OCI-LY1 (cell line): ENCODE data around the gene CATSPERZ.
A peak's percentile ranks its signal among the peaks of the same experiment; 100 is the strongest.
"Not testable (repeated sequence)": the region's sequence is repeated elsewhere in the genome, so short reads cannot be mapped to it uniquely, and the experiment has no call there.

Source experiments
- H2AFZ ChIP-seq: fragments of 200-600 bp; sonication (generic), shearing (Covaris generic); 2 replicates; pipeline ENCODE4 v1.6.0; 2014; ENCODE audit warnings: antibody characterized with exemption, mild to moderate bottlenecking, low read length
- H3F3A ChIP-seq: fragments of 200-600 bp; sonication (generic), shearing (Covaris generic); 2 replicates; pipeline ENCODE4 v1.6.0; 2014; ENCODE audit warnings: mild to moderate bottlenecking, antibody characterized with exemption, low read length, moderate library complexity; ENCODE audit not compliant: insufficient read depth
- H3K27ac ChIP-seq: fragments of 200-600 bp; sonication (generic); 2 replicates; pipeline ENCODE4 v1.5.1; 2014; ENCODE audit warnings: low read length, mixed run types, mild to moderate bottlenecking, low read depth; ENCODE audit not compliant: poor library complexity, severe bottlenecking
- H3K27me3 ChIP-seq: fragments of 200-600 bp; sonication (generic); 2 replicates; pipeline ENCODE4 v1.6.0; 2014; ENCODE audit warnings: antibody characterized with exemption, mild to moderate bottlenecking, low read length, moderate library complexity; ENCODE audit not compliant: insufficient read depth
- H3K36me3 ChIP-seq: fragments of 200-600 bp; sonication (generic); 2 replicates; pipeline ENCODE4 v1.6.1; 2014; ENCODE audit warnings: mild to moderate bottlenecking, antibody characterized with exemption, low read length, moderate library complexity, mixed read lengths; ENCODE audit not compliant: insufficient read depth
- H3K4me1 ChIP-seq: fragments of 200-600 bp; sonication (generic); 2 replicates; pipeline ENCODE4 v1.5.1; 2014; ENCODE audit warnings: mild to moderate bottlenecking, low read length, moderate library complexity; ENCODE audit not compliant: insufficient read depth, severe bottlenecking
- H3K4me2 ChIP-seq: fragments of 200-600 bp; sonication (generic), shearing (Covaris generic); 2 replicates; pipeline ENCODE4 v1.6.1; 2014; ENCODE audit warnings: low read length
- H3K4me3 ChIP-seq: fragments of 200-600 bp; sonication (generic); 2 replicates; pipeline ENCODE4 v1.5.1; 2014; ENCODE audit warnings: low read length, low read depth, mild to moderate bottlenecking, mixed read lengths; ENCODE audit not compliant: poor library complexity, severe bottlenecking
- H3K79me2 ChIP-seq: fragments of 200-600 bp; shearing (Covaris generic); 2 replicates; pipeline ENCODE4 v1.6.1; 2016; ENCODE audit warnings: mixed run types, low read length, mixed read lengths; ENCODE audit not compliant: insufficient read depth
- H3K9ac ChIP-seq: fragments of 200-600 bp; sonication (generic), shearing (Covaris generic); 2 replicates; pipeline ENCODE4 v1.6.1; 2014; ENCODE audit warnings: mild to moderate bottlenecking, low read length, mixed read lengths
- H3K9me2 ChIP-seq: fragments of 200-600 bp; sonication (generic), shearing (Covaris generic); 2 replicates; pipeline ENCODE4 v1.6.1; 2014; ENCODE audit warnings: low read depth, mild to moderate bottlenecking, low read length, mixed read lengths
- H3K9me3 ChIP-seq: fragments of 200-600 bp; shearing (Covaris generic); 2 replicates; pipeline ENCODE4 v1.6.1; 2014; ENCODE audit warnings: low read length, mixed read lengths
- H4K20me1 ChIP-seq: fragments of 200-600 bp; sonication (generic), shearing (Covaris generic); 2 replicates; pipeline ENCODE4 v1.6.0; 2016; ENCODE audit warnings: mild to moderate bottlenecking, low read length; ENCODE audit not compliant: insufficient read depth
- EZH2 ChIP-seq: fragments of 200-600 bp; sonication (generic), shearing (Covaris generic); IDR thresholded peaks from 2 replicates; pipeline ENCODE4 v1.8.0; 2017; ENCODE audit warnings: borderline replicate concordance, mixed run types, mild to moderate bottlenecking, antibody characterized with exemption, low read length, moderate library complexity, mixed read lengths
- TF ChIP-seq, protein P1 (sequence below): fragments of 200-600 bp; sonication (generic), shearing (Covaris generic); IDR thresholded peaks from 2 replicates; pipeline ENCODE4 v1.5.1; 2017; ENCODE audit warnings: mild to moderate bottlenecking, antibody characterized with exemption, low read length, moderate library complexity, mixed read lengths

The CATSPERZ gene

DNA sequence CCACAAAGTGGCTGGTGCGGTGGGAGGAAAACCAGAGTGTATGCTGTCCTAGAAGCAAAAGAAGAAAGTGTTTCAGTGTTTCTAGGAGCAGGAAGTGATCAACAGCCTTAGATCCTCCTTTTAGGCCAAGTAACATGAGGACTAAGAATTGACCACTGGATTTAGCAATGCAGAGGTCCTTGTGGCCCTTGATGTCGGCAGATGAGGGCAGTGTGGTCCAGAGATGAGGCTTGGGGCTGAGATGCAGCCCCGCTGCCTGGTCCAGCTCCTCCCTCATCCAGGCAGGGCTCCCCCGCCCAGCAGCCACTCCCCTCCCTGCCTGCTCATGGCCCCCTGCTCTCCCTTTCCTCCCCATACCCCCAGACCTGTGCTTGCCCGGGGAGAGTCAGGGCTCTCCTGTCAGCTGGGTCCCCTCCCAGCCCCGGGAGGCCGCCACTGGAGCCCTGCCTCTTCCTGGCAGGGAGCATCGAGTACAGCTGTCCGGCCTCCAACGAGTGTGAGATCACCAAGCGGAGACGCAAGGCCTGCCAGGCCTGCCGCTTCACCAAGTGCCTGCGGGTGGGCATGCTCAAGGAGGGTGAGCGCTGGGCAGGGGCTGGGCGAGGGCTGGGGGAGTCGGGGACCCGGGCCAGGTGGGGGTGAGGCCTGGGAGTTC lies 13.5 kb downstream of the CATSPERZ start:
- H3K4me1 ChIP-seq = peaks cover 11% of the 10 kb centered on the region
- no peak overlapping the region for H2AFZ ChIP-seq
- H4K20me1 ChIP-seq = no peaks in the 10 kb centered on the region
- H3K4me3 ChIP-seq = no peak overlapping the region
- no peaks in the 10 kb centered on the region for H3K27me3 ChIP-seq
- no peaks in the 10 kb centered on the region for H3K9me3 ChIP-seq
- TF ChIP-seq EZH2 = no peak
- TF ChIP-seq, protein P1, sequence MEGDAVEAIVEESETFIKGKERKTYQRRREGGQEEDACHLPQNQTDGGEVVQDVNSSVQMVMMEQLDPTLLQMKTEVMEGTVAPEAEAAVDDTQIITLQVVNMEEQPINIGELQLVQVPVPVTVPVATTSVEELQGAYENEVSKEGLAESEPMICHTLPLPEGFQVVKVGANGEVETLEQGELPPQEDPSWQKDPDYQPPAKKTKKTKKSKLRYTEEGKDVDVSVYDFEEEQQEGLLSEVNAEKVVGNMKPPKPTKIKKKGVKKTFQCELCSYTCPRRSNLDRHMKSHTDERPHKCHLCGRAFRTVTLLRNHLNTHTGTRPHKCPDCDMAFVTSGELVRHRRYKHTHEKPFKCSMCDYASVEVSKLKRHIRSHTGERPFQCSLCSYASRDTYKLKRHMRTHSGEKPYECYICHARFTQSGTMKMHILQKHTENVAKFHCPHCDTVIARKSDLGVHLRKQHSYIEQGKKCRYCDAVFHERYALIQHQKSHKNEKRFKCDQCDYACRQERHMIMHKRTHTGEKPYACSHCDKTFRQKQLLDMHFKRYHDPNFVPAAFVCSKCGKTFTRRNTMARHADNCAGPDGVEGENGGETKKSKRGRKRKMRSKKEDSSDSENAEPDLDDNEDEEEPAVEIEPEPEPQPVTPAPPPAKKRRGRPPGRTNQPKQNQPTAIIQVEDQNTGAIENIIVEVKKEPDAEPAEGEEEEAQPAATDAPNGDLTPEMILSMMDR = no peak
- H3K4me2 ChIP-seq = no peak overlapping the region
- no peaks in the 10 kb centered on the region for H3K9me2 ChIP-seq
- no peaks in the 10 kb centered on the region for H3K79me2 ChIP-seq
- H3K36me3 ChIP-seq = peaks cover 43% of the 10 kb centered on the region; the same call in 1 of the 2 replicates
- no peaks in the 10 kb centered on the region for H3F3A ChIP-seq
- H3K27ac ChIP-seq = no peak overlapping the region
- no peak overlapping the region for H3K9ac ChIP-seq

DNA sequence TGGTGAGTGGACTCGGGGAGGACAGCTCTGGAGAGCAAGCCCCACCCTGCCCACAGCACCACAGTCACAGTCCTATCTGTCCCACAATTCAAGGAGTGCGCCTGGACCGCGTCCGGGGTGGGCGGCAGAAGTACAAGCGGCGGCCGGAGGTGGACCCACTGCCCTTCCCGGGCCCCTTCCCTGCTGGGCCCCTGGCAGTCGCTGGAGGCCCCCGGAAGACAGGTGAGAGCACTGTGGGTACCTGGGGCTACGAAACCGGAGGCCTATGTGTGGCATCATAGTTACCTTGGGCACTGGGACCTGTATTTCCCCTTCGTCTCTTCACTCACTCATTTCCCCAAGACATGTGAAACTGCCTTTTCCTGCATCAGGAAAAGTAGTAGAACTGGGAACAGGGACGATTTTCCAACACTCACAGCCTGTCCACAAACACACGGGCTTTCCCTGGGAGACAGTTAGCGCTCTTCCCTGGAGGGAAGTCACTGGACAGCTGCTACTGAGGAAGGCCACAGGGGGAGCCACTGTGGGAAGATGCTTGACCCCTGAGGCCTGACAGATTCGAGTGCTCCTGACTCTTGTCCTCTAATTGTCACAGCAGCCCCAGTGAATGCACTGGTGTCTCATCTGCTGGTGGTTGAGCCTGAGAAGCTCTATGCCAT lies 14.1 kb downstream of the CATSPERZ start:
- Histone ChIP-seq H3K27ac (no peak overlapping the region), H2AFZ (no peak overlapping the region), H4K20me1 (no peaks in the 10 kb centered on the region), H3K27me3 (no peaks in the 10 kb centered on the region), H3K9me2 (no peaks in the 10 kb centered on the region), H3K9ac (no peak overlapping the region), H3K36me3 (peaks cover 43% of the 10 kb centered on the region; the same call in 1 of the 2 replicates), H3K79me2 (no peaks in the 10 kb centered on the region), H3K4me1 (peaks cover 17% of the 10 kb centered on the region), H3K9me3 (no peaks in the 10 kb centered on the region), H3K4me3 (no peak overlapping the region), H3F3A (no peaks in the 10 kb centered on the region), H3K4me2 (no peak overlapping the region)
- TF ChIP-seq, protein P1 = no peak
- TF ChIP-seq EZH2 = no peak

DNA sequence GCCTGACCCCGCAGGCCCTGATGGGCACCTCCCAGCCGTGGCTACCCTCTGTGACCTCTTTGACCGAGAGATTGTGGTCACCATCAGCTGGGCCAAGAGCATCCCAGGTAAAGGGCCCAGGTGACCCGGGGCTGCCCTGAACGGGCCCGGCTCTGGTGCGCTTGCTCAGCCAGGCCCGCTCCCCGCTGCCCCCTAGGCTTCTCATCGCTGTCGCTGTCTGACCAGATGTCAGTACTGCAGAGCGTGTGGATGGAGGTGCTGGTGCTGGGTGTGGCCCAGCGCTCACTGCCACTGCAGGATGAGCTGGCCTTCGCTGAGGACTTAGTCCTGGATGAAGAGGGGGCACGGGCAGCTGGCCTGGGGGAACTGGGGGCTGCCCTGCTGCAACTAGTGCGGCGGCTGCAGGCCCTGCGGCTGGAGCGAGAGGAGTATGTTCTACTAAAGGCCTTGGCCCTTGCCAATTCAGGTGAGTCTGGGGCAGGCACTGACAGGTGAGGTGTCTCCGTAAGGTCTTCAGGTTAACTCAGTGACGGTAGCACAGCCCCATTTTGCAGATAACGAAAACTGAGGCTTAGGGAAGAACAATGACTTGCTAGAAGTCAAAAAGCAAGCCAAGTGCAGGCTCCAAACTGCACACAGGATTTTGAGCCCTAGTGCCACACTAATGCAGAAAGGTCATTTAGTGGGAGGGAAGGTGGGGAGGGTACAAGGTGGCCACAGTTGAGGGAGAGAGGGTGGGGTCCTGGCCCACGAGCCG lies 14.8 kb downstream of the CATSPERZ start:
- Histone ChIP-seq H3F3A (no peaks in the 10 kb centered on the region), H2AFZ (no peak overlapping the region), H3K9ac (no peak overlapping the region), H3K9me2 (no peaks in the 10 kb centered on the region), H3K9me3 (no peaks in the 10 kb centered on the region), H3K4me1 (peaks cover 18% of the 10 kb centered on the region), H3K27ac (no peak overlapping the region), H3K4me3 (no peak overlapping the region), H3K79me2 (no peaks in the 10 kb centered on the region), H3K36me3 (peaks cover 43% of the 10 kb centered on the region; the same call in 1 of the 2 replicates), H3K4me2 (no peak overlapping the region), H4K20me1 (no peaks in the 10 kb centered on the region), H3K27me3 (no peaks in the 10 kb centered on the region)
- TF ChIP-seq, protein P1 = no peak
- no peak for TF ChIP-seq EZH2

DNA sequence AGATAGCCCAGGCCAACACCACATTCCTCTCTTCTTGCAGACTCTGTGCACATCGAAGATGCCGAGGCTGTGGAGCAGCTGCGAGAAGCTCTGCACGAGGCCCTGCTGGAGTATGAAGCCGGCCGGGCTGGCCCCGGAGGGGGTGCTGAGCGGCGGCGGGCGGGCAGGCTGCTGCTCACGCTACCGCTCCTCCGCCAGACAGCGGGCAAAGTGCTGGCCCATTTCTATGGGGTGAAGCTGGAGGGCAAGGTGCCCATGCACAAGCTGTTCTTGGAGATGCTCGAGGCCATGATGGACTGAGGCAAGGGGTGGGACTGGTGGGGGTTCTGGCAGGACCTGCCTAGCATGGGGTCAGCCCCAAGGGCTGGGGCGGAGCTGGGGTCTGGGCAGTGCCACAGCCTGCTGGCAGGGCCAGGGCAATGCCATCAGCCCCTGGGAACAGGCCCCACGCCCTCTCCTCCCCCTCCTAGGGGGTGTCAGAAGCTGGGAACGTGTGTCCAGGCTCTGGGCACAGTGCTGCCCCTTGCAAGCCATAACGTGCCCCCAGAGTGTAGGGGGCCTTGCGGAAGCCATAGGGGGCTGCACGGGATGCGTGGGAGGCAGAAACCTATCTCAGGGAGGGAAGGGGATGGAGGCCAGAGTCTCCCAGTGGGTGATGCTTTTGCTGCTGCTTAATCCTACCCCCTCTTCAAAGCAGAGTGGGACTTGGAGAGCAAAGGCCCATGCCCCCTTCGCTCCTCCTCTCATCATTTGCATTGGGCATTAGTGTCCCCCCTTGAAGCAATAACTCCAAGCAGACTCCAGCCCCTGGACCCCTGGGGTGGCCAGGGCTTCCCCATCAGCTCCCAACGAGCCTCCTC lies 15.7 kb downstream of the CATSPERZ start:
- H2AFZ ChIP-seq, H3K9me2 ChIP-seq, H3K79me2 ChIP-seq, H3K27me3 ChIP-seq, H3F3A ChIP-seq, H4K20me1 ChIP-seq, H3K9me3 ChIP-seq: not testable (repeated sequence)
- peaks cover 41% of the 10 kb centered on the region; the same call in 1 of the 2 replicates for H3K36me3 ChIP-seq
- peak overlapping the region; percentile 89 for H3K4me3 ChIP-seq
- peak overlapping the region; percentile 73 for H3K4me2 ChIP-seq
- H3K4me1 ChIP-seq = peaks cover 18% of the 10 kb centered on the region
- peak overlapping the region; percentile 94 for H3K27ac ChIP-seq
- H3K9ac ChIP-seq = peak overlapping the region; percentile 91
